ENCODE measurements around the gene OR2T4. TPM values are rescaled to one million over a fixed set of nuclear protein-coding genes. Genes with fewer than 3 reads are reported as not detected.

The OR2T4 gene
- total RNA-seq, 1 experiment from 2014 or later: not detected

GRCh38 chr1:248388426-248388825 lies 27.0 kb downstream of the OR2T4 start:
- no peaks in the 10 kb centered on the region for H3K4me1 ChIP-seq (ENCODE audit: control insufficient read depth in 1 of 2, insufficient read depth in 2 of 2, low read length in 2 of 2)
- no peak overlapping the region for H3K4me3 ChIP-seq (replicated peaks in 1 of 2; ENCODE audit: low read depth in 1 of 2, low read length in 2 of 2)
- no peak for TF ChIP-seq MAX (IDR thresholded peaks at IDR 0.05)
- ChIA-PET POLR2A (no interaction called here), RAD21 (ENCODE audit: low non-redundant PET in 1 of 2, low total read pairs in 2 of 2, uncharacterized antibody in 2 of 2, unreplicated experiment in 2 of 2) (no interaction called here), CTCF (no interaction called here)
- H3K27me3 ChIP-seq (ENCODE audit: insufficient read depth, low read length): no peaks in the 10 kb centered on the region
- no TSS peak for BruUV-seq (replicated peaks)
- no peaks in the 10 kb centered on the region for H4K20me1 ChIP-seq (ENCODE audit: insufficient read depth)
- no peak for DNase-seq (ENCODE audit: low read depth, low spot score)
- no peak overlapping the region for H3K9ac ChIP-seq (ENCODE audit: low read length)
- H2AFZ ChIP-seq (ENCODE audit: low read depth, low read length, poor library complexity, severe bottlenecking): no peak overlapping the region
- no peak for ATAC-seq
- peaks cover 8 to 18% of the 10 kb centered on the region in 2 experiments; a peak in 2 of 4 replicates for H3K9me3 ChIP-seq (ENCODE audit: control insufficient read depth in 1 of 2, insufficient read depth in 1 of 2, low read depth in 1 of 2, low read length in 2 of 2)
- no peak overlapping the region for H3K4me2 ChIP-seq (ENCODE audit: low read length)
- no peaks in the 10 kb centered on the region for H3K79me2 ChIP-seq (ENCODE audit: insufficient read depth, low read length)
- intact Hi-C loops (cut with micrococcal nuclease): no loop called here
- H3K36me3 ChIP-seq (ENCODE audit: control insufficient read depth in 1 of 2, insufficient read depth in 2 of 2, low read length in 2 of 2): no peaks in the 10 kb centered on the region
- no peak overlapping the region for H3K27ac ChIP-seq (ENCODE audit: low read depth, low read length)
- H3K9me2 ChIP-seq (ENCODE audit: insufficient read depth): no peaks in the 10 kb centered on the region

- no peak overlapping the region for H3K4me3 ChIP-seq (replicated peaks in 1 of 2; ENCODE audit: low read depth in 1 of 2, low read length in 2 of 2)
- H3K9me3 ChIP-seq (ENCODE audit: control insufficient read depth in 1 of 2, insufficient read depth in 1 of 2, low read depth in 1 of 2, low read length in 2 of 2): peaks cover 7 to 8% of the 10 kb centered on the region in 2 experiments; a peak in 2 of 4 replicates
- intact Hi-C loops (cut with micrococcal nuclease): no loop called here
- no peak overlapping the region for H3K4me2 ChIP-seq (ENCODE audit: low read length)
- no peak overlapping the region for H3K9ac ChIP-seq (ENCODE audit: low read length)
- H3K79me2 ChIP-seq (ENCODE audit: insufficient read depth, low read length): no peaks in the 10 kb centered on the region
- H3K4me1 ChIP-seq (ENCODE audit: control insufficient read depth in 1 of 2, insufficient read depth in 2 of 2, low read length in 2 of 2): no peaks in the 10 kb centered on the region
- H2AFZ ChIP-seq (ENCODE audit: low read depth, low read length, poor library complexity, severe bottlenecking): no peak overlapping the region
- H3K27ac ChIP-seq (ENCODE audit: low read depth, low read length): no peak overlapping the region
- H3K27me3 ChIP-seq (ENCODE audit: insufficient read depth, low read length): no peaks in the 10 kb centered on the region
- H3K36me3 ChIP-seq (ENCODE audit: control insufficient read depth in 1 of 2, insufficient read depth in 2 of 2, low read length in 2 of 2): no peaks in the 10 kb centered on the region
- ATAC-seq (no peak), DNase-seq (ENCODE audit: low read depth, low spot score) (no peak)
- H3K9me2 ChIP-seq (ENCODE audit: insufficient read depth): no peaks in the 10 kb centered on the region
- BruUV-seq (replicated peaks): no TSS peak
- RAD21 ChIA-PET (ENCODE audit: low non-redundant PET in 1 of 2, low total read pairs in 2 of 2, uncharacterized antibody in 2 of 2, unreplicated experiment in 2 of 2): no interaction called here
- no peaks in the 10 kb centered on the region for H4K20me1 ChIP-seq (ENCODE audit: insufficient read depth)
- CTCF ChIA-PET: no interaction called here
- POLR2A ChIA-PET: no interaction called here
- no peak for TF ChIP-seq MAX (IDR thresholded peaks at IDR 0.05)
- TF ChIP-seq REST (IDR thresholded peaks at IDR 0.05; ENCODE audit: low read depth): no peak
- no peak for TF ChIP-seq SIN3A (IDR thresholded peaks at IDR 0.05; ENCODE audit: low read depth)
- TF ChIP-seq CEBPB (IDR thresholded peaks at IDR 0.05; ENCODE audit: low read depth): no peak
- no peak for TF ChIP-seq CTCF (IDR thresholded peaks at IDR 0.05 in 2 of 3, conservative IDR thresholded peaks at IDR 0.05 in 1 of 3; ENCODE audit: borderline replicate concordance in 1 of 3, insufficient read depth in 1 of 3, low read depth in 2 of 3, low read length in 2 of 3)
- no peak for TF ChIP-seq EGR1 (IDR thresholded peaks at IDR 0.05; ENCODE audit: low read depth)
- no peak for TF ChIP-seq YY1 (IDR thresholded peaks at IDR 0.05; ENCODE audit: extremely low read depth, insufficient replicate concordance, low read depth, low read length)
- TF ChIP-seq ELF1 (IDR thresholded peaks at IDR 0.05; ENCODE audit: borderline replicate concordance, low read depth): no peak
- TF ChIP-seq RAD21 (IDR thresholded peaks at IDR 0.05; ENCODE audit: low read depth): no peak
These were observed 31.6 kb downstream of the OR2T4 start for GRCh38 chr1:248393050-248393449.

Data from HCT116 (cell line).